Measurements from ENCODE around the gene FAM162B.
"Not testable (repeated sequence)": the region's sequence is repeated elsewhere in the genome, so short reads cannot be mapped to it uniquely, and the experiment has no call there.

FAM162B gene

GRCh38 chr6:116714761-116715160 is 50.8 kb downstream of the FAM162B start:
- DNase-seq: no peak

DNA sequence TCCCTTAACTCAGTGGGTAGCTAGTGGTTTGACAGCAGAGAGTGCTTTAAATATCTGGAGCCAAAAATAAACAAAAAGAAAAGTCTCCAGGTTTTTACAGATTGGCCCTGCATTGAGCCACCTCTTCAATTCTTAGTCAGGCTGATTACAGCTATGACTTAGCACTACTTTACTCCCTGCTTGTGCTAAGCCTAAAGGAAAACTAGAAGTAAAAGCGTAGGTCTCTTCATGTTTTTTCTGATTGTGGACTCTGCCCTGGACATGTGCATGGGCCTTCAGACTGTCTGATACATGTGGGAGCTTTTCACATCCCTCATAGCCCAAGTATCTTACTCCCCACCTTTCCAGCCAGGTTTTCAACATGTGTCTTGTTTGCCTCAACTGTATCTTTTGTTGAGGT is 51.2 kb downstream of the FAM162B start:
- DNase-seq: no peak

- no peak for DNase-seq
These were observed 59.6 kb downstream of the FAM162B start for GRCh38 chr6:116705917-116706316.

DNA sequence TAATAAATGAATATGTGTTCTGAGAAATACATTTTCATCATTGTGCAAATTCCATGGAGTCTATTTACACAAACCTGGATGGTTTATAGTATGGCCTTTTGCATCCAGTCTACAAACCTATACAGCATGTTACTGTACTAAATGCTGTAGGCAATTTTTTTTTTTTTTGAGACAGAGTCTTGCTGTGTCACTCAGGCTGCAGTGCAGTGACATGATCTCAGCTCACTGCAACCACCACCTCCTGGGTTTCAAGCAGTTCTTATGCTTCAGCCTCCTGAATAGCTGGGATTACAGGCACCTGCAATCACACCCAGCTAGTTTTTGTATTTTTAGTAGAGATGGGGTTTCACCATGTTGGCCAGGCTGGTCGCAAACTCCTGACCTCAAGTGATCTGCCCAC is 61.6 kb downstream of the FAM162B start:
- DNase-seq: not testable (repeated sequence)
